SK-N-SH treated with all-trans-retinoic acid at 6 μM for 48 hours (cell line): ENCODE data around the gene PPARA.

Experiments used
- ATAC-seq: fragments of 200-7000 bp; cut with Tn5 transposase; 3 replicates; pipeline ENCODE4 v1.9.1; 2020; ENCODE audit warnings: mild to moderate bottlenecking, moderate library complexity
- ARNTL ChIP-seq: fragments of 450-650 bp; formaldehyde crosslinking; IDR thresholded peaks from 2 replicates; pipeline ENCODE4 v1.5.0; 2020; ENCODE audit warnings: low read depth, mild to moderate bottlenecking, moderate library complexity, borderline replicate concordance
- BACH2 ChIP-seq: fragments of 250-450 bp; sonication (Bioruptor Pico); IDR thresholded peaks from 2 replicates; pipeline ENCODE4 v1.9.0; 2021; ENCODE audit warnings: mild to moderate bottlenecking, borderline replicate concordance
- CREB5 ChIP-seq: fragments of 250-450 bp; sonication (Bioruptor Pico); IDR thresholded peaks from 2 replicates; pipeline ENCODE4 v1.5.1; 2020; ENCODE audit warnings: low read depth, mild to moderate bottlenecking, moderate library complexity
- CSDC2 ChIP-seq: fragments of 250-450 bp; sonication (Bioruptor Pico); IDR thresholded peaks from 2 replicates; pipeline ENCODE4 v1.5.0; 2020; ENCODE audit warnings: mild to moderate bottlenecking, moderate library complexity
- CSRNP3 ChIP-seq: fragments of 250-450 bp; sonication (Bioruptor Pico); IDR thresholded peaks from 2 replicates; pipeline ENCODE4 v1.5.1; 2021; ENCODE audit warnings: mild to moderate bottlenecking, moderate library complexity
- ESRRG ChIP-seq: fragments of 250-450 bp; sonication (Bioruptor Pico); IDR thresholded peaks from 2 replicates; pipeline ENCODE4 v1.6.1; 2021; ENCODE audit warnings: mild to moderate bottlenecking
- GLIS3 ChIP-seq: fragments of 250-450 bp; sonication (Bioruptor Pico); IDR thresholded peaks from 2 replicates; pipeline ENCODE4 v1.5.0; 2020; ENCODE audit warnings: mild to moderate bottlenecking, moderate library complexity
- ISL1 ChIP-seq: fragments of 250-450 bp; sonication (Bioruptor Pico); IDR thresholded peaks from 2 replicates; pipeline ENCODE4 v2.1.2; 2022; ENCODE audit warnings: mild to moderate bottlenecking, moderate library complexity
- OSR1 ChIP-seq: fragments of 250-450 bp; sonication (Bioruptor Pico); IDR thresholded peaks from 2 replicates; pipeline ENCODE4 v1.8.0; 2022; ENCODE audit warnings: moderate library complexity, mild to moderate bottlenecking, inconsistent platforms
- POU6F1 ChIP-seq: fragments of 250-450 bp; sonication (Bioruptor Pico); IDR thresholded peaks from 2 replicates; pipeline ENCODE4 v1.8.0; 2021; ENCODE audit warnings: low read depth, mild to moderate bottlenecking, moderate library complexity, borderline replicate concordance
- PPARA ChIP-seq: fragments of 250-450 bp; sonication (Bioruptor Pico); IDR thresholded peaks from 2 replicates; pipeline ENCODE4 v1.5.0; 2020; ENCODE audit warnings: mild to moderate bottlenecking, borderline replicate concordance
- RARB ChIP-seq: fragments of 250-450 bp; sonication (Bioruptor Pico); IDR thresholded peaks from 2 replicates; pipeline ENCODE4 v1.8.0; 2021; ENCODE audit warnings: mild to moderate bottlenecking, moderate library complexity
- SNAI2 ChIP-seq: fragments of 250-450 bp; sonication (Bioruptor Pico); IDR thresholded peaks from 2 replicates; pipeline ENCODE4 v1.5.0; 2020; ENCODE audit warnings: mild to moderate bottlenecking, moderate library complexity
- TCF4 ChIP-seq: fragments of 250-450 bp; sonication (Bioruptor Pico); IDR thresholded peaks from 2 replicates; pipeline ENCODE4 v1.8.0; 2021; ENCODE audit warnings: mild to moderate bottlenecking, moderate library complexity, borderline replicate concordance
- TOX ChIP-seq: fragments of 250-450 bp; sonication (Bioruptor Pico); IDR thresholded peaks from 2 replicates; pipeline ENCODE4 v1.8.0; 2021; ENCODE audit warnings: mild to moderate bottlenecking, moderate library complexity, borderline replicate concordance
- TSHZ2 ChIP-seq: fragments of 250-450 bp; sonication (Bioruptor Pico); IDR thresholded peaks from 2 replicates; pipeline ENCODE4 v1.5.0; 2020; ENCODE audit warnings: mild to moderate bottlenecking, moderate library complexity
- ZC3H10 ChIP-seq: fragments of 250-450 bp; sonication (Bioruptor Pico); IDR thresholded peaks from 2 replicates; pipeline ENCODE4 v1.5.1; 2021; ENCODE audit warnings: mild to moderate bottlenecking, moderate library complexity
- ZFP3 ChIP-seq: fragments of 250-450 bp; sonication (Bioruptor Pico); IDR thresholded peaks from 2 replicates; pipeline ENCODE4 v1.5.0; 2020; ENCODE audit warnings: mild to moderate bottlenecking, moderate library complexity
- ZFP30 ChIP-seq: fragments of 450-650 bp; formaldehyde crosslinking; IDR thresholded peaks from 2 replicates; pipeline ENCODE4 v1.5.0; 2022; ENCODE audit warnings: mild to moderate bottlenecking, moderate library complexity
- ZNF565 ChIP-seq: fragments of 450-650 bp; formaldehyde crosslinking; conservative IDR thresholded peaks from 2 replicates; pipeline ENCODE4 v1.5.0; 2020; ENCODE audit warnings: low read depth, mild to moderate bottlenecking, moderate library complexity
- ZNF70 ChIP-seq: fragments of 450-650 bp; formaldehyde crosslinking; IDR thresholded peaks from 2 replicates; pipeline ENCODE4 v1.5.0; 2020; ENCODE audit warnings: mild to moderate bottlenecking, moderate library complexity
- ZNF8 ChIP-seq: fragments of 450-650 bp; formaldehyde crosslinking; IDR thresholded peaks from 2 replicates; pipeline ENCODE4 v1.5.0; 2020; ENCODE audit warnings: mild to moderate bottlenecking, moderate library complexity
- TF ChIP-seq, protein P1 (sequence below): fragments of 250-450 bp; sonication (Bioruptor Pico); IDR thresholded peaks from 2 replicates; pipeline ENCODE4 v1.8.0; 2020; ENCODE audit warnings: mild to moderate bottlenecking, moderate library complexity, borderline replicate concordance

PPARA gene

GRCh38 chr22:46162771-46163556 lies 12.6 kb downstream of the PPARA start:
- no peak for ATAC-seq
- TF ChIP-seq ZNF565 (no peak), TCF4 (CRISPR knock-in tag) (no peak), ZNF8 (CRISPR knock-in tag) (no peak), TSHZ2 (CRISPR knock-in tag) (no peak), OSR1 (CRISPR knock-in tag) (no peak), ZC3H10 (no peak), CREB5 (CRISPR knock-in tag) (no peak), ZFP3 (CRISPR knock-in tag) (no peak), TOX (CRISPR knock-in tag) (no peak), ESRRG (CRISPR knock-in tag) (no peak), CSRNP3 (CRISPR knock-in tag) (no peak), POU6F1 (CRISPR knock-in tag) (no peak), GLIS3 (CRISPR knock-in tag) (no peak), BACH2 (CRISPR knock-in tag) (no peak), SNAI2 (CRISPR knock-in tag) (no peak), ISL1 (CRISPR knock-in tag) (no peak), ZNF70 (CRISPR knock-in tag) (no peak), ARNTL (no peak)
- TF ChIP-seq, protein P1, sequence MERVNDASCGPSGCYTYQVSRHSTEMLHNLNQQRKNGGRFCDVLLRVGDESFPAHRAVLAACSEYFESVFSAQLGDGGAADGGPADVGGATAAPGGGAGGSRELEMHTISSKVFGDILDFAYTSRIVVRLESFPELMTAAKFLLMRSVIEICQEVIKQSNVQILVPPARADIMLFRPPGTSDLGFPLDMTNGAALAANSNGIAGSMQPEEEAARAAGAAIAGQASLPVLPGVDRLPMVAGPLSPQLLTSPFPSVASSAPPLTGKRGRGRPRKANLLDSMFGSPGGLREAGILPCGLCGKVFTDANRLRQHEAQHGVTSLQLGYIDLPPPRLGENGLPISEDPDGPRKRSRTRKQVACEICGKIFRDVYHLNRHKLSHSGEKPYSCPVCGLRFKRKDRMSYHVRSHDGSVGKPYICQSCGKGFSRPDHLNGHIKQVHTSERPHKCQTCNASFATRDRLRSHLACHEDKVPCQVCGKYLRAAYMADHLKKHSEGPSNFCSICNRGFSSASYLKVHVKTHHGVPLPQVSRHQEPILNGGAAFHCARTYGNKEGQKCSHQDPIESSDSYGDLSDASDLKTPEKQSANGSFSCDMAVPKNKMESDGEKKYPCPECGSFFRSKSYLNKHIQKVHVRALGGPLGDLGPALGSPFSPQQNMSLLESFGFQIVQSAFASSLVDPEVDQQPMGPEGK (CRISPR knock-in tag): no peak

GRCh38 chr22:46163557-46163888 lies 13.2 kb downstream of the PPARA start:
- no peak for ATAC-seq
- TF ChIP-seq BACH2 (CRISPR knock-in tag) (no peak), ZFP30 (CRISPR knock-in tag) (no peak), ZFP3 (CRISPR knock-in tag) (no peak), PPARA (CRISPR knock-in tag) (no peak), CSRNP3 (CRISPR knock-in tag) (no peak), OSR1 (CRISPR knock-in tag) (no peak), SNAI2 (CRISPR knock-in tag) (no peak), ARNTL (no peak), ZNF8 (CRISPR knock-in tag) (no peak), ZNF70 (CRISPR knock-in tag) (no peak), GLIS3 (CRISPR knock-in tag) (no peak), TCF4 (CRISPR knock-in tag) (no peak), RARB (CRISPR knock-in tag) (no peak), TOX (CRISPR knock-in tag) (no peak), TSHZ2 (CRISPR knock-in tag) (no peak), ESRRG (CRISPR knock-in tag) (no peak), ISL1 (CRISPR knock-in tag) (no peak), ZC3H10 (no peak), CSDC2 (CRISPR knock-in tag) (no peak)
